HG03108 (cell line): Measurements from ENCODE around the gene AKAP6.
"Not testable (repeated sequence)": the region's sequence is repeated elsewhere in the genome, so short reads cannot be mapped to it uniquely, and the experiment has no call there.

Source experiments
- ATAC-seq: cut with Tn5 transposase; IDR thresholded peaks from one replicate; pipeline ENCODE4 v1.9.1; 2021; ENCODE audit warnings: moderate library complexity; ENCODE audit not compliant: unreplicated experiment

Gene AKAP6

DNA sequence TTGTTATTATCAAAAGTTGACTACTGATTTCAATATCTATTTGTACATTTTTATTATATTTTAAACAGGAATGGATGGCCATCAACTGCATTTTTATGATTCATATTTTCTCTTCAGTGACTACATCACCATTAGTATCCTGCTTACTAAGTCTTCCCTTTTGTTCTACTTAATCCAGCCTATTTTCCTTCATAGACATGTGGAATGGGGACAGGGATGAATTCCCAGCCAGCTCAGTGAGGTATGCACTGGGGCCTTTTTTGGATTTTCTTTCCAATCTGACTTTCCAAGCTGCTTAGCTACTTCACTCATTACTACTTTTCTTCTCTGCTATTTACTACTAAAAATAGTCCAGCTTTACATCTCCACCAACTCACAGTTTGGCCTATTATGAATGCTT lies 38.4 kb downstream of the AKAP6 start:
- ATAC-seq = no peak

DNA sequence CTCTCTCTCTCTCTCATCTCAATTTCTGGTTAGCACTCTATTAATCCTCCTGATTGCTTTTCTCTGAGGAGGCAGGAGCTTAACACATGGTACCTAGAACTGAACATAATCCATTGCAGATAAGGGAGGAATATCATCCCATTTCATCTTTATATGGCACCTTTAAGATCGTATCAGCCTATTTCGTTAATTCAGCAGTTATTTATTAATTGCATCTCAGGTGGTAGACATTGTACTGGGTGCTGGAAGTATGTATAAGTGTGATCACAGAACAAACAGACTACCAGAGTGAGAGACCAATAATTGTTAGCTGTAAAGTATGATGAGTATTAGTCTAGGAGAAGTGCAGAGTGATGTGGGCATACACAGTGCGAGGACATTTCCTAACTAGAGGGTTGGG lies 39.0 kb downstream of the AKAP6 start:
- no peak for ATAC-seq

DNA sequence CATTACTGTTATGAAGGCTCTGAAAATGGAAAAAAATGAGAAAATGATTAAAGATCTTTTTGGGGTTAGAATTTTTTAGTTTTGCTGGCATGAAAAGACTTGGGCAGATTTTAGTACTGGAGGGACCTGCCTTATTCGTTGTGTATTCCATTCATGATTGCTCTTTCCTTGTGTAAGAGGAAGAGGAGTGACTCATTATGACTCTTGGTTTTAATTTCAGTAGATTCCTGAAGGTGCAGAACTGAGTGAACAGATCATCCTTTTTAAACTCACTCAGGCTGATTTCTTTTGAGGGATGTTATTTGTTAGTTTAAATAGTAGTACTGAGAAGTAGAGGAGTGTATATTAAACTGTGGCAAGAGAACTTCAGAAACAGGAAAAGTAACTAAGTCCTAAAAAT lies 41.6 kb downstream of the AKAP6 start:
- no peak for ATAC-seq

DNA sequence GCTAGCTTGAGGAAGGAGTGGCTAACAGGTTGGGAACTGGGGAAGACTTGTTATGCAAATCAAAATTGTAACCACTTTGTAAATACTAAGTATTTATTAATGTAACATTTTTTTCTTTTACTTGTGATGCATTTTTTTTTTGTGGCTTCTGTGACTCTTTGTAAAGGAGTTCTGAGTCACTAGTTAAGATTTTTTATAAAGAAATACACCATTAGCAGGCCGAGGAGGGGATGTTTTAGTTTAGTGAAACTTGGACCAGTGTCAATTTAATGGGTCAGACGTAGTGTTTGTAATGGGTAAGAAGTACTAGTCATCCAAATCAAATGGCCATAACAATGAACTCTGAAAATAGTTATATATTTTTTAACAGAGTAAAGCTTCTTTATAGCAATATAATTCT lies 43.1 kb downstream of the AKAP6 start:
- no peak for ATAC-seq

DNA sequence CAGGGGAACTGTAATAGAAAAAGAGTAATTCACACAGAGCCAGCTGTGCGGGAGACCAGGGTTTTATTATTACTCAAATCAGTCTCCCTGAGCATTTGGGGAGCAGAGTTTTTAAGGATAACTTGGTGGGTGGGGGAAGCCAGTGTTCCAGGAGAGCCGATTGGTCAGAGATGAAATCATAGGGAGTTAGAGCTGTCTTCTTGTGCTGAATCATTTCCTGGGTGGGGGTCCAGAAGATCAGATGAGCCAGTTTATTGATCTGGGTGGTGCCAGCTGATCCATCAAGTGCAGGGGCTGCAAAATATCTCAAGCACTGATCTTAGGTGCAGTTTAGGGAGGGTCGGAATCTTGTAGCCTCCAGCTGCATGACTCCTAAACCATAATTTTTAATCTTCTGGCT lies 44.1 kb downstream of the AKAP6 start:
- ATAC-seq = not testable (repeated sequence)

DNA sequence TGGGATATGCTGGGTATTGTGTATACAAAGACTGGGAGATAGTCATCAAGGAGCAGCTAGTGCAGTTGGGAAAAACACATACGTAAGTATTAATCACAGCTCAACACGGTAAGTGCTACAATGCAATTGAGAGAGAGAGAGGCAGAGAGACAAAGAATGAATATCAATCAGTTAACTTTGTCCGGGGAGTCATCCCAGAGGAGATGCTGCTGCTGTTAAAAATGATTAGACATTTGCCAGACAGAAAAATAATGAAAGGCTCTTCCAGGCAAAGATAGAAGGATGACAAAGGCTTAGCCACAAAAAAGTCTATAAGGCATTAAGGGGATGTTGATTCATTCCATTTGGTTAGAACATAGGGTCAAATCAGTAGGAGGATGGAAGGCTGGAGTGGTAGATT lies 45.1 kb downstream of the AKAP6 start:
- ATAC-seq = no peak

DNA sequence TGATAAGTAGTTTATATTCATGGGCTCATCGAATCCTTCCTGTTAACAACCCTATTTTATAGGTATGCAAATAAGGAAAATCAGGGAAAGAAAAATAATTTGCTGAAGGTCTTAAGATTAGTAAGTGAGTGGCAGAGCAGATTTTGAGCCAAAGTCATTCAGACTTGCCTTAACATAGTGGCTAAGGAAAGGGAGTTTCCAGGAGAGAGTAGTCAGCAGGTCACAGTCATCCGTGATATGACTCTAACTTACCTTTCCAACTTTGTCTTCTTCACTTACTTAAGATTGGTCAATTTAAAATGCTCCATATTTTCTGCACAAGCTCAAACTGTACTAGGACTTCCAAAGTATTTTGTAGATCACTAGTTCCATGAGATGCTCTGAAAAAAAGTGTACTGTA lies 46.6 kb downstream of the AKAP6 start:
- no peak for ATAC-seq

DNA sequence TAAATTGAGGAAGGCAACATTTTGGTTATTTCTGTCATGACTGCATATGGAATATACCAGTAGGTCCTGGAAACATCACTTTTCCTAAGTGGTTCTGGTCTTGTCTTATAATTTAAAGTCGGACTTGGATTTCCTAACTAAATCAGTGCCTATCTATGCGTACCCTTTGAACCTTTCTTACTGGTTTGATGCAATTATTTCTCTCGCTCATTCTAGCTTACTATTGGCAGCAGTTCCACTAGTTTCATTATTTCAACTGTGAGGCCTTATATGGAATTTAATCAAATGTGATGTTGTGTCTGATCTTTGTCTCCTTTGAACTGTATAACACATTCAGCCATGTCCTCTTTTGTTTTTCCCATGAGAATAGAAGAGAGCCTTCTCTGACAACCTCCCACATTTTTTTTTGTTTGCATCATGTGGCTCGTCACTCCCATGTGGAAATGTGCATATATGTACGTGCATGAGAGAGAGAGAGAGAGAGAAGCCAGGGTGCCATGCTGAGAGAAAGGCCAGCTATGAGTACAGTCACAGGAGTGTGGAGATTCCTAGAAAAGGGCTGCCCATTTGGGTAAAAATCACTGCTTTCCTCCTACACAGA lies 48.0 kb downstream of the AKAP6 start:
- ATAC-seq = no peak

DNA sequence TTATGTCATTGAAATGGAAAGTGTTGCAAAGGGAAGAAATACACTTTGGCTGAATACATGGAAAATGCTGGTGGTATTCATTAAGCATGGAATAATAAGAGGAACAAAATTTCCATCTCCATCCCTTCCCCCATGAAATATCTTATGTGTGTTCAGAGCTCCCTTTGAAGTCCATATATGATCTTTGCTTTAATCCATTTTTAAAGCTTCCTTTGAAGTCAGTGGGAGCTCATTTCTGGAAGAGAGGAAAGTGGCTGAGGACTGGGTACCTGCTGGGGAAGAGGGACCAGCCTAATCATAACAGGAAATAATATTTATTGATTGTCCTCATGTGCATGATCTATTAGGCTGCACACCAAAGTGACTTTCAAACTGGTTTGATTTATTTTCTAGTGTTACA lies 49.2 kb downstream of the AKAP6 start:
- ATAC-seq = no peak

DNA sequence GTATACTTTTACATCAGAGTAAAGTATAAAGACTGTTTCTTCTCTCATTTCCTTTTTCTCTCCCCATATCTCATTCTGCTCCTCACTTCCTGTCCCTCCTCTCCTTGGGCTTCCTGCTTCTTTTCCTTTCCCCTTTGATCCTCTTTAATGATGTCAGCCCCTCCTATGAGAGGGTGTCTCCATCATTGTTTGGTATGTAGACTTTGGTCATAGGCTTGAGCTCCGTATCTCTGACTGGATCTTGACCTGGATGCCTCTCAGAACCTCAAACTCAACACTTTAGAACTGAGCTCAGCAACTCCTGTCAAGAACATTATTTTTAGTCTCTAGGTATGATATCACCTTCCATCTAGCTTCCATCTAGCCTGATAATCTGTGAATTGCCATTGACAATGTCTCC lies 50.3 kb downstream of the AKAP6 start:
- no peak for ATAC-seq

DNA sequence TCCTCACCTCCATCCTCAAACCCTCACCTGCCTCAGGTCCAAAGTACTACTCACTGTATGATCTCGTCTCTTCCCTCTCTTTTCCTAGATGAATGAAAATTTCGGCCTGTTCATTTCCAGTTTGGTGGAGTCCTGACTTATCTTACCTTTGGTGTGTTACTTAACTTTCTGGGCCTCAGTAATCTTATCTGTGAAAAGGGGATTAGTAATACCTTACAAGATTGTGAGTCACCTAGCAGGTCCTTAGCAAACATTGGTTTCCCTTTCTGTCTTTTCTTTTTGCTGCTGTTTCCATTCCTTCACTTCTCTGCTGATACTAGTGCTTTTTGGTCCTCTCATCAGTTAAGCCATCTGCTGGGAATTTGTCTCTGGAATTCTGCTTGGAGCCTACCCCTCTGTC lies 52.8 kb downstream of the AKAP6 start:
- ATAC-seq = no peak

DNA sequence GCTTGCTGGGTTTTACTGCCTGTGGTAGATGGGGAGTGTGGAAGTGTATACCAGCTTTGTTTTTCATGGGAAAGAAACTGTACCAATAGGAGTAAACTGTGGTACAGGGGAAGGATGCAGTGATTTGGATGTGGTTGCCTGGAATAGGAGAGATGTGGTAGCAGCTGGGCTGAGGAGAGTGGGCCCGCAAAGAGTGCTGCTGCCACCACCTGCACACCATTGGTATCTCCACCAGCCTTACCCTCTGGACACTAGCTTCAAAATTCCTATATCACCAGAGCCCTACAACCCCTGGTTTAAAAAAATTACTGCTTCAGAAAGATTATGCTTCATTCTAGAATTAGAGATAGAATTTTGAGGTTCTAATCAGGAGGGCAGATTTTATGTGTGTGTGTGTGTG lies 53.6 kb downstream of the AKAP6 start:
- no peak for ATAC-seq

DNA sequence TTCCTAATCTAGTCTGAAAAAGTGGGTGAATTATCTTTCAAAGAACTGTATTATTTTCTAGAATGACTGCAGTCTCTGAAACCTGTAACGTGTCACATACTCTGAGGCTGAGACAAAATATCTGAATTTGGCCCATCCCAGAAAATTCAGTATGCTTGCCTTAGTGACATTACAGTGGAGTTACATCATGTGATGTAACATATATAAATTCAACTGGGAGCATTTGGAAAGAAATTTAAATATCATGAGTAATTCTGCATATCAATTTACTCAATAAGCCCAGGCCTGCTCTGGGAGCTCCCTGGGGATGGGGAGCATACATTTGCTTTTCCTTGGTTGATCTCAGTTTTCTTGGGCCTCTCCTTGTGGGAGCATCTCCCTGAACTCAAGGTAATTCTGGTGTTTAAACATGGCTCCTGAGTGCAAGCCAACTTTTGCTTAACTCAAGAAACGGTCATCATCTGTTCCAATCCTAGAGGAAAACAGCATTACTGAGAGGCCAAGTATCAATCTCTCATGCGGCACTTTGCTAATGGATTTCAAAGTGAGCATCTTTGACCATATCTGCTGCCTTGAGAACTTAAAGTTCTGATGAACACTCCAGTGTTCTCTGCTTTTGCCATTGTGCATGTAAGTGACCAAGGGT lies 54.4 kb downstream of the AKAP6 start:
- ATAC-seq = no peak

DNA sequence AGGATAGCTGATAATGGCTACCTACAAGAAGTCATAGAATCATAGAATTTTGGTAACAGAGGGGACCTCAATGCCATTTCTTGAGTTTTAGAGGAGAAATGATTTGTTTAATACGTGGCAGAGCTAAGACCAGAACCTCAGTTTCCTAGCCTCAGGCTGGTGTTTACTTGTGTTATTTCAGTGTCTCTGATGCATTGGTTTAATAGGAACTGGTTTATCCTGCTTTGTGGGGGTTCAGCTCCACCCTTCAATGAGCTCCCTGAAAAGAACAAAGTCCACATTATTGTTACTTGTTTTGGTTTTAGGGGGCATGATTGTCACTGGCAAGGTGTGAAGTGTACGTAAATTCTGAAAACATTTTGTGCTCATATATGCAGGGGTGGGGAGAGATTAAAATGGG lies 55.4 kb downstream of the AKAP6 start:
- ATAC-seq = no peak

DNA sequence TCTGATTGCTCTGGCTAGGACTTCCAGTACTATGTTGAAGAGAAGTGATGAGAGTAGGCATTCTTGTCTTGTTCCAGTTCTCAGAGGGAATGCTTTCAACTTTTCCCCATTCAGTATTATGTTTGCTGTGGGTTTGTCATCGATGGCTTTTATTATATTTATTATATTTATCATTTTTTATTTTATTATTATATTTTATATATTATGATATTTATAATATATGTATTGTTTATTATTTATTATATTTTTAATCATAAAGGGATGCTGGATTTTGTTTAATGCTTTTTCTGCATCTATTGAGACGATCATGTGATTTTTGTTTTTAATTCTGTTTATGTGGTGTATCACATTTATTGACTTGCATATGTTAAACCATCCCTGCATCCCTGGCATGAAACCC lies 58.2 kb downstream of the AKAP6 start:
- not testable (repeated sequence) for ATAC-seq

DNA sequence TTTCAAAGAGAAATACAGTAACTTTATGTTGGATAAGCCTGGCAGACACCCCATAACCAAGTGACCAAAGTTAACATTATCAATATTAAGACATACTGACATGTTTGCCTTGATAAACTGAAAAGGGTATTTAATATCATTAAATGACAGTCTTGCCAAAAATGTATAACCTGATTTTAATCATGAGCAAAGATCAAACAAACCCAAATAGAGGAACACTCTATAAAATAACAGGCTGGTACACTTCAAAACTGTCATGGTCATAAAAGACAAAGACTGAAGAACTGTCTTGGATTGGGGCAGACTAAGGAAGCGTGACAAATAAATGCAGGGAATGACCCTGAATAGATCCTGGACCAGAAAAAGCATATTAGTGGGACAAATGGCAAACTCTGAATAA lies 64.0 kb downstream of the AKAP6 start:
- ATAC-seq = no peak

DNA sequence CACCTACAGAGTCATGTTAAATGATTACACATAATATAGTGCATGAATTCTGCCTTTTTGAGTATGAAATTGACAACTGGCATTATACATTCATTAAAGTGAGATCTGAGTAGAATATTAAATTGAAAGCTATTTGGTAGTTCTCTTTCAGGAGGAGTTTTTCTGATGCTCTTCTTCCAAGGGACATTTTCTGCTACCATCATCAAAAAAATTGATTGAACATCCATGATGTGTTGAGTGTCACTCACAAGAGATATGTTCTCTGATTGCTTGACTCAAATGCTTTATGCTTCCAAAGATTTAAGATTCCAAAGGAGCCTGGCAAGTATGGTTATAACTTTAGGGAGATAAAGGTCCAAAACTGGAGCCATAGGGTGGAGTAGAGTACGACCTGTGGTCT lies 64.9 kb downstream of the AKAP6 start:
- ATAC-seq = no peak

DNA sequence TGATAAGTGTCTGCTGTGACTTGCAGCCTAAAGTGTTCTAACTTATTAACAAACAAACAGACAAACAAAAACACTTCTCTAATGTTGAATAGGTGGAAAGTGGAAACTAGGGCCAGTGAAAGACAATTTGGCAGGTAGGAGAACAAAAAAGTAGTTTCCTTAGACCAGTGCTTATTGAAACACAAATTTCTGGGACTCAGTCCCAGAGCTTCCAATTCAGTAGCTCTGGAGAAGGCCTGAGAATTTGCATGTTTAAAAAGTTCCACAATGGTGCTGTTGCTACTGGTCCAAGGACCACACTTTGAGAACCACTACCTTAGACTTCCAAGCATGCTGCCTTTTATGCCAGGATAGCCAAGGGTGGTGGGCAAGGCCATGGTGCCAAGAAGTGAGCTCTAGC lies 67.8 kb downstream of the AKAP6 start:
- no peak for ATAC-seq

DNA sequence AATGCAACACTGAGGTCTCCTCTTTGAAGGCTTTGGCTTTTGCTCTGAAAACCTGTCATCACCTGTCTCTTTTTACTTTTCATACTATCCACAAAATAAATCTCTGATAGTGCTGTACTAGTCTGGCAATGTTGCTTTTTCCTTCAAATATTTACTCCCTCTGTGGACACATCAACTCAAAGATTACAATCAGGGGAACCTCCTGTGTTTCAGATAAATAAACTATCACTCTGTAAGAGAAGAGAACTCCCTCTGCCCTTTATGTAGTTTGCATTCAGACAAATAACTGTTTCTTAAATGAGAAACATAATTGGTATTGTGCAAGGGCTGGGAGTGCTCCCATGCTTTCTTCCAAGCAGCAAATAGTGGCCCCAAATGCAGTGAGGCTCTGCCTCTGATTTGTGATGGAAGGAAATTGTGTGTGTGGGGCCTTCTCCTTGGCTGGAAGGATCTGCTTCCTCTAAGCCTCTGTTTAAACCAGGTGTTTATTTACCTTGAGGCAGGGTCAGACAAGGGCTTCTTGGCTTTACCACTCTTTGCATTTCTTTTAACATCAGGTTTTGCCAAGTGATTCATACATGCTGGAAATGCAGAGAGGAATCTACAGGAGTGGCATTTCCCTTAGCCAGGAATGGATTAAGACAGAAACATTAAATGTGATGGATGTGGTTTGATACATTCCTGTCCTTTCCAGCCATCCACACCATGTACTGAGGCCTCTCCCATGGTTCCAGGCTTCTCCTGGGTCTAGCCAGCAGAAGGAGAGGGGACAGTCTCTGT lies 69.0 kb downstream of the AKAP6 start:
- no peak for ATAC-seq

DNA sequence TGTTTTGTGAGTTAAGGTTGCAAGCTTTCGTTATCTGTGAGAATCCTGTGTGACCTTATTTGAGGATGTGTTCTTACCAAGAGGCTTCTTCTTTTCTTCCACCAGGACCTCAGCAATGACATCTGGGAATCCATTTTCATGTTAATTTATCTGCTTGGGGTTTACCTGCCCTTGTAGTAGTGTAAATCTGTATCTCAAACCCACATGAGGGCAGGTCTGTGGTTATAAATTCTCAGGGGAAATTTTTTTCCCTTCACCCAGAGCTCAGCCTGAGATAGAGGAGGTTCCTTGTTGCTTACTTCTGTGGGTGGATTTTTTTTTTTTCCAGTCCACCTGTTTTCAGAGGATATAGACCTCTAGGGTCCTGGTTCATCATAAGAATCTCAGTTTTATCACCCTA lies 70.8 kb downstream of the AKAP6 start:
- no peak for ATAC-seq

DNA sequence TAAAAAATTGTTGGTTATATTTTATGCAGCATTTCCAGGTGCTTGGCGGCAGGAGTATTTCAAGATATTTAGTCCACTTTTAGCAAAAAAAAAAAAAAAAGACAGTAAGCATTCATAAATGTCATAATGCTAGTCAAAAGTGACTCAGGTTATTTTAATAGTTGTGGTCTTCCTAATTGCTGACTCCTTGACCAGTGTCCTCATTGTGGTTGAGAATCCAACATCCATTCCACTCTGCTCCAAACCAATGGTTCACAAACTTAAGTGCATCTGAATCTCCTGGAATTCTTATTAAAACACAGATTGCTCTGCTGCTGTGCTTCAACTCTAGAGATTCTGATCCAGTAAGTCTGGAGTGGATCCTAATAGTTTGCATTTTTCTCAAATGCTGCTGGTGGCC lies 71.4 kb downstream of the AKAP6 start:
- no peak for ATAC-seq

DNA sequence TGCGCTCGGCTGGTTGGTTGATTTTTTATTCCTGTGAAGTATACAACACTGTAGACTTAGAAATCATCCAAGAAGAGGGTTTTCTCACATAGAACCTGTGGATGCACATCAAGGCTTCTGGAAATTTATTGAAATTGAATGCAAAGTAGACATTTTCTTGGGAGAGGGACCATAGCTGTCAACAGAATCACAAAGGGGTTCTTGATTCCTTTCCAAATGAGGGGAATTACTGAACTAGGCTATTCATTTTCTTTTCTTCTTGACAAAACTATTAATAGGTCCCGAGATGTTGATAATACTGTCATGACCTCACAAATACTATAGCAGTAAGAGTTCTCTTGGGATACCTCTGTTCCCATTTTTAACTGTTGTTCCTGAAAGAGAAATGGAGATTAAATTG lies 73.9 kb downstream of the AKAP6 start:
- no peak for ATAC-seq
